Neutrophil (primary cell): Measurements from ENCODE around the gene IL17RC.

Experiments used
- H3K27ac ChIP-seq: fragments of 200-600 bp; sonication (generic); 2 replicates; pipeline ENCODE4 v1.5.1; 2016; ENCODE audit warnings: mild to moderate bottlenecking, moderate library complexity
- H3K27me3 ChIP-seq: fragments of 200-600 bp; sonication (generic); 2 replicates; pipeline ENCODE4 v1.6.0; 2016; ENCODE audit warnings: mild to moderate bottlenecking
- H3K36me3 ChIP-seq: fragments of 200-600 bp; sonication (generic); 2 replicates; pipeline ENCODE4 v1.5.1; 2017
- H3K4me1 ChIP-seq, 2 experiments: fragments of 200-600 bp in 1 of 2; sonication (generic) in 1 of 2; 1 replicate in 1 of 2; 2 replicates in 1 of 2; pipeline versions ENCODE4 v1.5.1 to v1.6.1; 2013 to 2016; ENCODE audit warnings: low read depth in 1 of 2, low read length in 1 of 2, mild to moderate bottlenecking in 1 of 2, moderate library complexity in 1 of 2; ENCODE audit not compliant: control insufficient read depth in 1 of 2, insufficient read depth in 1 of 2
- H3K4me3 ChIP-seq, 2 experiments: fragments of 200-600 bp in 1 of 2; sonication (generic) in 1 of 2; 1 replicate in 1 of 2; 2 replicates in 1 of 2; pipeline ENCODE4 v1.5.1; 2013 to 2016; ENCODE audit warnings: low read depth in 1 of 2, low read length in 1 of 2, mild to moderate bottlenecking in 1 of 2, moderate library complexity in 1 of 2
- H3K9me3 ChIP-seq: fragments of 200-600 bp; sonication (generic); 2 replicates; pipeline ENCODE4 v1.5.1; 2016
- TF ChIP-seq, protein P1 (sequence below): fragments of 200-600 bp; sonication (generic); IDR thresholded peaks from 2 replicates; pipeline ENCODE4 v1.5.1; 2016; ENCODE audit warnings: antibody characterized with exemption

The IL17RC gene

GRCh38 chr3:9909221-9910013 lies 7.5 kb upstream of the IL17RC start:
- Histone ChIP-seq H3K9me3 (no peaks in the 10 kb centered on the region), H3K4me3 (no peak overlapping the region), H3K36me3 (no peaks in the 10 kb centered on the region), H3K27ac (no peak overlapping the region), H3K4me1 (peaks cover 5 to 6% of the 10 kb centered on the region in 2 experiments), H3K27me3 (no peaks in the 10 kb centered on the region)
- TF ChIP-seq, protein P1, sequence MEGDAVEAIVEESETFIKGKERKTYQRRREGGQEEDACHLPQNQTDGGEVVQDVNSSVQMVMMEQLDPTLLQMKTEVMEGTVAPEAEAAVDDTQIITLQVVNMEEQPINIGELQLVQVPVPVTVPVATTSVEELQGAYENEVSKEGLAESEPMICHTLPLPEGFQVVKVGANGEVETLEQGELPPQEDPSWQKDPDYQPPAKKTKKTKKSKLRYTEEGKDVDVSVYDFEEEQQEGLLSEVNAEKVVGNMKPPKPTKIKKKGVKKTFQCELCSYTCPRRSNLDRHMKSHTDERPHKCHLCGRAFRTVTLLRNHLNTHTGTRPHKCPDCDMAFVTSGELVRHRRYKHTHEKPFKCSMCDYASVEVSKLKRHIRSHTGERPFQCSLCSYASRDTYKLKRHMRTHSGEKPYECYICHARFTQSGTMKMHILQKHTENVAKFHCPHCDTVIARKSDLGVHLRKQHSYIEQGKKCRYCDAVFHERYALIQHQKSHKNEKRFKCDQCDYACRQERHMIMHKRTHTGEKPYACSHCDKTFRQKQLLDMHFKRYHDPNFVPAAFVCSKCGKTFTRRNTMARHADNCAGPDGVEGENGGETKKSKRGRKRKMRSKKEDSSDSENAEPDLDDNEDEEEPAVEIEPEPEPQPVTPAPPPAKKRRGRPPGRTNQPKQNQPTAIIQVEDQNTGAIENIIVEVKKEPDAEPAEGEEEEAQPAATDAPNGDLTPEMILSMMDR = no peak

- H3K4me1 ChIP-seq = peaks cover 29% of the 10 kb centered on the region in 2 experiments
- no peaks in the 10 kb centered on the region for H3K36me3 ChIP-seq
- no peak overlapping the region for H3K4me3 ChIP-seq
- no peaks in the 10 kb centered on the region for H3K27me3 ChIP-seq
- no peaks in the 10 kb centered on the region for H3K9me3 ChIP-seq
- TF ChIP-seq, protein P1 = no peak
- H3K27ac ChIP-seq = no peak overlapping the region
Observed at GRCh38 chr3:9911863-9912262, 5.0 kb upstream of the IL17RC start.

DNA sequence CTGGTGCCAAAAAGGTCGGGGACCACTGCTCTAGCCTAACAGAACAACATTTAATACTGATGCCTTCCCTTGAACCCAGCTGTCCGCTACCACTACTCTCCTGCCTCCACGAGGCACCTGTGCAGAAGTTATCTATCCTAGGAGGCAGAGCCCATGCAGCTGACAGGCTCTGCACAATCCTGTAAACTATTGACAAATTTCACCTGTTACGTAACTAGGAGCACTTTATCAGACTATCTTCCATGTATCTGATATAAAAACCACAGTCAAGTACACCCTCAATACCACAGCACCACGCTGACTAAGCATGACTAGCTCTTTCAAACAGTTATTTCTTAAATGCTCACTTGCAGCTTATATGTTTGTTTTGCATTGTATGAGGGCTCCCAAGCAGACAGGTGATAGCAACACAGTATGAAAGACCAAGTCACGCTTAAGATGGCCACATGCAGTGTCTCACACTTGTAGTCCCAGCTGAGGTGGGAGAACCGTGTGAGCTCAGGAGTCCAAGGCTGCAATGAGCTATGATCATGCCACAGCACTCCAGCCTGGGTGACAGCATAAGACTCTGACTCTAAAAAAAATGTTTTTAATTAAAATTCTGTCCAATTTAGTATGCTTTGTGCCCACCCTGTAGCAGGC lies 4.5 kb upstream of the IL17RC start:
- H3K4me1 ChIP-seq = peaks cover 32 to 34% of the 10 kb centered on the region in 2 experiments
- H3K27me3 ChIP-seq = no peaks in the 10 kb centered on the region
- no peaks in the 10 kb centered on the region for H3K9me3 ChIP-seq
- H3K4me3 ChIP-seq = no peak overlapping the region
- H3K27ac ChIP-seq = no peak overlapping the region
- no peaks in the 10 kb centered on the region for H3K36me3 ChIP-seq
- TF ChIP-seq, protein P1 = no peak

DNA sequence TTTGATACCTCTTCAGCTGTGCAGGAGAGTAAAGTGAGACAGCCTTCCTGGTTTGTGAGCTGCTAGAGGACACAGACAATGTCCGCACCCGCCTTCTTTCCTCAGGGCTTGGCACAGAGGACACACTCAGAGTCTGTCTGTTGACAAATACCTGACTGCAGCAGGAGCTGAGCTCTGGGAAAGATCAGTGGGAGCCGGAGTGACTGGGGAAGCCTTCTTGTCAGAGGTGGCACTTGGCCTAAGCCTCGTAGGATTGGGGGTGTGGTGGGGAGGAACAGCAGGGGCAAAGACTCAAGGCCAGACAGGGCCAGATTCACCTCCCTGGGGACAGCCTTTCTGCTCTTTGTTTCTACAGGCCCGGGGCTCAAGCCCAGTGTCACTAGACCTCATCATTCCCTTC lies 3.3 kb upstream of the IL17RC start:
- Histone ChIP-seq H3K27ac (no peak overlapping the region), H3K36me3 (no peaks in the 10 kb centered on the region), H3K27me3 (no peaks in the 10 kb centered on the region), H3K4me1 (peaks cover 32 to 34% of the 10 kb centered on the region in 2 experiments), H3K9me3 (no peaks in the 10 kb centered on the region), H3K4me3 (no peak overlapping the region)
- TF ChIP-seq, protein P1 = no peak

- no peak overlapping the region for H3K4me3 ChIP-seq
- H3K36me3 ChIP-seq = no peaks in the 10 kb centered on the region
- H3K27me3 ChIP-seq = no peaks in the 10 kb centered on the region
- TF ChIP-seq, protein P1 = no peak
- H3K9me3 ChIP-seq = no peaks in the 10 kb centered on the region
- H3K27ac ChIP-seq = no peak overlapping the region
- H3K4me1 ChIP-seq = peaks cover 32 to 34% of the 10 kb centered on the region in 2 experiments
Observed at GRCh38 chr3:9914011-9914410, 2.9 kb upstream of the IL17RC start.
